ENCODE measurements around the gene SDK2.

DNA sequence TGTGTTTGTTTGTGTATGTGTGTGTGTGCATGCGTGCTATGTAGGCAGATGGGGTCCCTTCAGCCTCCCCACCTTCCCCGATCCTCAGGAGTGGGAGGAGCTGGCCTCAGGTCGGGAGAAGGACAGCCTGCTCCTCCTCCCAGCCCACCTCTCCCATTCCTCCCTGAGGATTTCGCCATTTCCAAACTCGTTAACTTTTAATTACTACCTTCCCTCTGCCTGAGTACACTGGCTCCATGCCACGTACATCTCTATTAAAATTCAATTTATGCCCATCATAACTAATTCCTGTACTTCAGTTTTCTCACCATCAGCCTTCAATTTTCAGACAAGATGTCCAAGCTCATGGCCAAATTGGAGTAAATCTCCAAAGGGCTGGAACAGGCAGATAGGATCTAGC lies 148.6 kb downstream of the SDK2 start:
- TF ChIP-seq, protein P1, sequence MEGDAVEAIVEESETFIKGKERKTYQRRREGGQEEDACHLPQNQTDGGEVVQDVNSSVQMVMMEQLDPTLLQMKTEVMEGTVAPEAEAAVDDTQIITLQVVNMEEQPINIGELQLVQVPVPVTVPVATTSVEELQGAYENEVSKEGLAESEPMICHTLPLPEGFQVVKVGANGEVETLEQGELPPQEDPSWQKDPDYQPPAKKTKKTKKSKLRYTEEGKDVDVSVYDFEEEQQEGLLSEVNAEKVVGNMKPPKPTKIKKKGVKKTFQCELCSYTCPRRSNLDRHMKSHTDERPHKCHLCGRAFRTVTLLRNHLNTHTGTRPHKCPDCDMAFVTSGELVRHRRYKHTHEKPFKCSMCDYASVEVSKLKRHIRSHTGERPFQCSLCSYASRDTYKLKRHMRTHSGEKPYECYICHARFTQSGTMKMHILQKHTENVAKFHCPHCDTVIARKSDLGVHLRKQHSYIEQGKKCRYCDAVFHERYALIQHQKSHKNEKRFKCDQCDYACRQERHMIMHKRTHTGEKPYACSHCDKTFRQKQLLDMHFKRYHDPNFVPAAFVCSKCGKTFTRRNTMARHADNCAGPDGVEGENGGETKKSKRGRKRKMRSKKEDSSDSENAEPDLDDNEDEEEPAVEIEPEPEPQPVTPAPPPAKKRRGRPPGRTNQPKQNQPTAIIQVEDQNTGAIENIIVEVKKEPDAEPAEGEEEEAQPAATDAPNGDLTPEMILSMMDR (IDR thresholded peaks at IDR 0.05): no peak
- TF ChIP-seq POLR2A (IDR thresholded peaks at IDR 0.05): no peak
